Neural cell (in vitro differentiated cells): ENCODE measurements around the gene ZNF346. TPM values are rescaled to one million over a fixed set of nuclear protein-coding genes. Genes with fewer than 3 reads are reported as not detected.

Experiments
- H2AFZ ChIP-seq: fragments of 200-600, 300-800 bp; sonication (generic), shearing (Covaris generic); 2 replicates; pipeline ENCODE4 v1.6.0; 2014; ENCODE audit warnings: low read depth, mild to moderate bottlenecking, antibody characterized with exemption, low read length, moderate library complexity
- H3F3A ChIP-seq: fragments of 200-600 bp; shearing (Covaris generic); 2 replicates; pipeline ENCODE4 v1.6.1; 2016; ENCODE audit warnings: mild to moderate bottlenecking, moderate library complexity, mixed read lengths, antibody characterized with exemption, low read length; ENCODE audit not compliant: insufficient read depth, poor library complexity, severe bottlenecking
- H3K27ac ChIP-seq: fragments of 200-600, 300-800 bp; sonication (generic), shearing (Covaris generic); 2 replicates; pipeline ENCODE4 v1.5.1; 2014; ENCODE audit warnings: mild to moderate bottlenecking, low read length, moderate library complexity
- H3K27me3 ChIP-seq: fragments of 300-800, 200-600 bp; sonication (generic), shearing (Covaris generic); 2 replicates; pipeline ENCODE4 v1.6.0; 2014; ENCODE audit warnings: mild to moderate bottlenecking, low read depth, low read length, moderate library complexity; ENCODE audit not compliant: insufficient read depth
- H3K36me3 ChIP-seq: fragments of 300-800, 200-600 bp; sonication (generic), shearing (Covaris generic); 2 replicates; pipeline ENCODE4 v1.5.1; 2014; ENCODE audit warnings: mild to moderate bottlenecking, antibody characterized with exemption, low read length, moderate library complexity; ENCODE audit not compliant: insufficient read depth
- H3K4me2 ChIP-seq: fragments of 300-800, 200-600 bp; sonication (generic), shearing (Covaris generic); 2 replicates; pipeline ENCODE4 v1.6.0; 2014; ENCODE audit warnings: mild to moderate bottlenecking, low read length
- H3K4me3 ChIP-seq: fragments of 300-800, 200-600 bp; sonication (generic), shearing (Covaris generic); 2 replicates; pipeline ENCODE4 v1.5.1; 2014; ENCODE audit warnings: mild to moderate bottlenecking, low read length, moderate library complexity
- H3K79me2 ChIP-seq: fragments of 200-600 bp; shearing (Covaris generic); replicated peaks from 2 replicates; pipeline ENCODE4 v1.6.0; 2014; ENCODE audit warnings: mild to moderate bottlenecking, low read length, moderate library complexity; ENCODE audit not compliant: insufficient read depth
- H3K9ac ChIP-seq: fragments of 300-800, 200-600 bp; sonication (generic), shearing (Covaris generic); 2 replicates; pipeline ENCODE4 v1.6.1; 2016; ENCODE audit warnings: mild to moderate bottlenecking, low read length, mixed read lengths
- H3K9me2 ChIP-seq: fragments of 200-600 bp; shearing (Covaris generic); 2 replicates; pipeline ENCODE4 v1.6.1; 2016; ENCODE audit warnings: mild to moderate bottlenecking, low read length, mixed read lengths; ENCODE audit not compliant: insufficient read depth
- H3K9me3 ChIP-seq: fragments of 200-600, 300-800 bp; sonication (generic), shearing (Covaris generic); 2 replicates; pipeline ENCODE4 v1.6.1; 2016; ENCODE audit warnings: mild to moderate bottlenecking, mixed run types, low read length, moderate library complexity, mixed read lengths
- H4K20me1 ChIP-seq: fragments of 200-600 bp; shearing (Covaris generic); 2 replicates; pipeline ENCODE4 v1.6.1; 2016; ENCODE audit warnings: mild to moderate bottlenecking, mixed run types; ENCODE audit not compliant: insufficient read depth
- EP300 ChIP-seq: fragments of 450-650 bp; conservative IDR thresholded peaks from 2 replicates; pipeline ENCODE4 v1.6.1; 2014; ENCODE audit warnings: antibody characterized with exemption, mild to moderate bottlenecking, moderate library complexity; ENCODE audit not compliant: poor library complexity, severe bottlenecking
- EZH2 ChIP-seq: fragments of 200-600, 300-800 bp; shearing (Covaris generic), sonication (generic); IDR thresholded peaks from 2 replicates; pipeline ENCODE4 v1.6.1; 2014; ENCODE audit warnings: antibody characterized with exemption, low read length, borderline replicate concordance, mild to moderate bottlenecking; ENCODE audit not compliant: insufficient read depth, poor library complexity, severe bottlenecking
- MXI1 ChIP-seq: fragments of 450-650 bp; conservative IDR thresholded peaks from 2 replicates; pipeline ENCODE4 v1.6.1; 2014; ENCODE audit warnings: antibody characterized with exemption, mild to moderate bottlenecking; ENCODE audit not compliant: poor library complexity, severe bottlenecking
- POLR2AphosphoS5 ChIP-seq: IDR thresholded peaks from 2 replicates; pipeline ENCODE4 v1.6.1; 2012
- RAD21 ChIP-seq: fragments of 450-650 bp; conservative IDR thresholded peaks from 2 replicates; pipeline ENCODE4 v1.6.1; 2014; ENCODE audit warnings: antibody characterized with exemption, mild to moderate bottlenecking, moderate library complexity
- REST ChIP-seq: IDR thresholded peaks from 2 replicates; pipeline ENCODE4 v1.6.1; 2012; ENCODE audit warnings: borderline replicate concordance
- SMC3 ChIP-seq: fragments of 450-650 bp; conservative IDR thresholded peaks from 2 replicates; pipeline ENCODE4 v1.6.1; 2014; ENCODE audit warnings: antibody characterized with exemption, mild to moderate bottlenecking, moderate library complexity; ENCODE audit not compliant: poor library complexity
- TAF1 ChIP-seq: IDR thresholded peaks from 2 replicates; pipeline ENCODE4 v1.6.1; 2012; ENCODE audit warnings: low read depth
- polyA plus RNA-seq: library from polyadenylated mRNA; depleted of rRNA; stranded (reverse); fragments of >200 nt; gene quantifications from 2 replicates; pipeline ENCODE4 v1.2.3, GENCODE V29; 2014
- TF ChIP-seq, protein P1 (sequence below): fragments of 450-650 bp; IDR thresholded peaks from 2 replicates; pipeline ENCODE4 v1.5.1; 2014; ENCODE audit warnings: antibody characterized with exemption, mild to moderate bottlenecking, moderate library complexity; ENCODE audit not compliant: poor library complexity, severe bottlenecking

ZNF346 gene
- polyA plus RNA-seq, 1 donor from 2014 or later = 40.1 TPM

DNA sequence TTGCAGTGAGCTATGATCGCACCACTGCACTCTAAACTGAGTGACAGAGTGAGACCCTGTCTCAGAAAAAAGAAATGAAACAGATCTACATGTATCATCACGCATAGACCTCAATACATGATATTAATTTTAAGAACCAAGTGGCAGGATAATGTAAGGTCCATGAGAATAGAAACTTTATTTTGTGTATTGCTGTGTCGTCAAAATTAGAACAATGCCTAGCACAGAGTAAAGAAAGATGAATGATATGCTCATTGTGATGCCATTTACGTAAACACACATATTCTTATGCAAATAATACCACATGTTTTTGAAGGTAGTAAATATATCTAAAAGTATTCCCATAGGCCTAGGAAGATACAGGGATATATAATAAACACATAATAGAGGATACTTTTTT lies 12.3 kb upstream of the ZNF346 start:
- Histone ChIP-seq H3K27me3 (no peaks in the 10 kb centered on the region), H3K4me3 (no peak overlapping the region), H3F3A (peaks cover 4% of the 10 kb centered on the region), H3K79me2 (peaks cover 3% of the 10 kb centered on the region), H4K20me1 (no peaks in the 10 kb centered on the region), H3K9ac (no peak overlapping the region), H3K36me3 (no peaks in the 10 kb centered on the region), H2AFZ (no peak overlapping the region), H3K27ac (no peak overlapping the region), H3K9me3 (no peaks in the 10 kb centered on the region), H3K9me2 (no peaks in the 10 kb centered on the region), H3K4me2 (no peak overlapping the region)
- TF ChIP-seq POLR2AphosphoS5 (no peak), RAD21 (no peak)
- TF ChIP-seq, protein P1, sequence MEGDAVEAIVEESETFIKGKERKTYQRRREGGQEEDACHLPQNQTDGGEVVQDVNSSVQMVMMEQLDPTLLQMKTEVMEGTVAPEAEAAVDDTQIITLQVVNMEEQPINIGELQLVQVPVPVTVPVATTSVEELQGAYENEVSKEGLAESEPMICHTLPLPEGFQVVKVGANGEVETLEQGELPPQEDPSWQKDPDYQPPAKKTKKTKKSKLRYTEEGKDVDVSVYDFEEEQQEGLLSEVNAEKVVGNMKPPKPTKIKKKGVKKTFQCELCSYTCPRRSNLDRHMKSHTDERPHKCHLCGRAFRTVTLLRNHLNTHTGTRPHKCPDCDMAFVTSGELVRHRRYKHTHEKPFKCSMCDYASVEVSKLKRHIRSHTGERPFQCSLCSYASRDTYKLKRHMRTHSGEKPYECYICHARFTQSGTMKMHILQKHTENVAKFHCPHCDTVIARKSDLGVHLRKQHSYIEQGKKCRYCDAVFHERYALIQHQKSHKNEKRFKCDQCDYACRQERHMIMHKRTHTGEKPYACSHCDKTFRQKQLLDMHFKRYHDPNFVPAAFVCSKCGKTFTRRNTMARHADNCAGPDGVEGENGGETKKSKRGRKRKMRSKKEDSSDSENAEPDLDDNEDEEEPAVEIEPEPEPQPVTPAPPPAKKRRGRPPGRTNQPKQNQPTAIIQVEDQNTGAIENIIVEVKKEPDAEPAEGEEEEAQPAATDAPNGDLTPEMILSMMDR = no peak

- H3K79me2 ChIP-seq = no peaks in the 10 kb centered on the region
- no peaks in the 10 kb centered on the region for H3F3A ChIP-seq
- TF ChIP-seq REST (no peak), TAF1 (no peak), MXI1 (no peak), POLR2AphosphoS5 (no peak), SMC3 (no peak), RAD21 (no peak), EZH2 (no peak), EP300 (no peak)
- TF ChIP-seq, protein P1 = no peak
- no peaks in the 10 kb centered on the region for H3K9me2 ChIP-seq
- no peaks in the 10 kb centered on the region for H4K20me1 ChIP-seq
- no peak overlapping the region for H3K27ac ChIP-seq
- H3K4me3 ChIP-seq = no peak overlapping the region
- H3K27me3 ChIP-seq = no peaks in the 10 kb centered on the region
- no peak overlapping the region for H3K9ac ChIP-seq
- H3K9me3 ChIP-seq = no peaks in the 10 kb centered on the region
- H2AFZ ChIP-seq = no peak overlapping the region
- H3K36me3 ChIP-seq = no peaks in the 10 kb centered on the region
- no peak overlapping the region for H3K4me2 ChIP-seq
These were observed 7.3 kb upstream of the ZNF346 start for GRCh38 chr5:177015156-177015555.
